GM12875 (cell line): ENCODE results near the gene PMEPA1.

Experiments used
- H3K4me3 ChIP-seq: one replicate; pipeline ENCODE4 v1.5.1; 2011; ENCODE audit warnings: low read depth, low read length, control low read depth
- TF ChIP-seq, protein P1 (sequence below): IDR thresholded peaks from 2 replicates; pipeline ENCODE4 v1.5.1; 2011; ENCODE audit warnings: low read depth, mild to moderate bottlenecking, control low read depth, inconsistent platforms, low read length, moderate library complexity, borderline replicate concordance; ENCODE audit not compliant: insufficient read depth

The PMEPA1 gene

DNA sequence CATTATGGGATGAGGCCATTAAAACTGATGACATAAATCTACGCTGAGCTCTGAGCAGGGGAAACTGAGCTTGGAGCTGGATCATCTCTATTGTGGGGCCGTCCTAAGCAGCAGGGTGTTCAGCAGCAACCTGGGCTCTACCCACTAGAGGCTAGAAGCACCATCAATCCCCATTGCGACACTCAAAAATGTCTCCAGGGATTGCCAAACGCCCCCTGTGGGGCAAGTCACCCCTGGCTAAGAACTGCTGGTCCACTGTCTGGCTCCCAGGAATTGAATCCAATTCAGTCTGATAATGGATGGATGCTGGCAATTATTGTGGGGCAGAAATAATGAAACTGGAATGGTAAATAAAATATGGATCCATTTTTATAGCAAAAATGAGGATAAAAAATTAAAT is 38.2 kb downstream of the PMEPA1 start:
- H3K4me3 ChIP-seq, result no peak overlapping the region
- TF ChIP-seq, protein P1, sequence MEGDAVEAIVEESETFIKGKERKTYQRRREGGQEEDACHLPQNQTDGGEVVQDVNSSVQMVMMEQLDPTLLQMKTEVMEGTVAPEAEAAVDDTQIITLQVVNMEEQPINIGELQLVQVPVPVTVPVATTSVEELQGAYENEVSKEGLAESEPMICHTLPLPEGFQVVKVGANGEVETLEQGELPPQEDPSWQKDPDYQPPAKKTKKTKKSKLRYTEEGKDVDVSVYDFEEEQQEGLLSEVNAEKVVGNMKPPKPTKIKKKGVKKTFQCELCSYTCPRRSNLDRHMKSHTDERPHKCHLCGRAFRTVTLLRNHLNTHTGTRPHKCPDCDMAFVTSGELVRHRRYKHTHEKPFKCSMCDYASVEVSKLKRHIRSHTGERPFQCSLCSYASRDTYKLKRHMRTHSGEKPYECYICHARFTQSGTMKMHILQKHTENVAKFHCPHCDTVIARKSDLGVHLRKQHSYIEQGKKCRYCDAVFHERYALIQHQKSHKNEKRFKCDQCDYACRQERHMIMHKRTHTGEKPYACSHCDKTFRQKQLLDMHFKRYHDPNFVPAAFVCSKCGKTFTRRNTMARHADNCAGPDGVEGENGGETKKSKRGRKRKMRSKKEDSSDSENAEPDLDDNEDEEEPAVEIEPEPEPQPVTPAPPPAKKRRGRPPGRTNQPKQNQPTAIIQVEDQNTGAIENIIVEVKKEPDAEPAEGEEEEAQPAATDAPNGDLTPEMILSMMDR, result no peak

DNA sequence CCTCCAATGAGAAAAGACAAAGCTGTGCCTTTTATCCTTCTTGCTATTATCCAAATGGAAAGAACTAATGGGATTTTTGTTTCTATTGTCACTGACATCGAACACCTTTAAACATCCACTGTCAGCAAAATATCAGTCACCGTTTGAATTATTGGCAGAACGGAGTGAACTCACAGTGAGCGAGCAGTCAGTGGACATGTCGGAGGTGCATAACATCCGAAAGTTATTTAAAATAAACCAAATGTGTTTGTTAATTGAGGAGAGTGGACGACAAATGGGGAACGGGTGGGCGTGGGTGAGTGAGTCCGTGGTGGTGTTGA is 38.8 kb downstream of the PMEPA1 start:
- TF ChIP-seq, protein P1, result no peak
- H3K4me3 ChIP-seq, result no peak overlapping the region

DNA sequence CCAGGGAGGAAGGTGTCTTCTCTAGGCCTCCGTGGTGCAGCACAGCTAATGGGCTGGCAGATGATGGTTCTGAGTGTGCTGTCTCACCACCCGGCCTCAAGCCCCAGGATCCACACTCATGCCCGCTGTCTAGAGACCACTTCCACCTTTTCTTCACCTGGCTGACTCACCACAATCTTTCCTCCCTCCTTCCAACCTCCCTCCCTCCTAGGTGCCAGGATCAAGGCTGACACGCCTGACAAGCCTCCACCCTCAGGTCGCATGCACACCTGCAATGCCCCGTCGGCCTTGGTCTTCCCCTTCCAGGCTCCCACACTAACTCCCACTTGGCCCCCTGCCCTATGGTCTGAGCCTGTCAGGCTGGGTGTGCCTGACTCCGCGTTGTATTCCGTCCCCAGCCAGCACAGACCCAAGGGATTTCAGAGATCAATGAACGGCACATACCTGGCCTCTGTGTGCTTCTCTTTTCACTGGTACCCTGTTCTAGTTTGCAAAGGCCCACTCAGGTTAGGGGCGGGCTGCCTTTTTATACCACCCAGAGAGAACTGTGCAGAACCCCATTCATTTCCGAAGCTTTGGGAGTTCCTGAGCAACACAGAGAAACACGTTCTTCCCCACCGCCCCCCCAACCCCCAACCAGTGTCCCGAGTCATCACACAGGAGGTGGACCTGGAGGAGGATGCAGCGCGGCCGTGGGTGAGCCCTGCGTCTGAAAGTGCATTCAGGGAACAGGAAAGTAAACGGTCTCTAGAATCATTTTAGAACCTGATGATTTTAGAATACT is 39.3 kb downstream of the PMEPA1 start:
- TF ChIP-seq, protein P1, result no peak
- no peak overlapping the region for H3K4me3 ChIP-seq

DNA sequence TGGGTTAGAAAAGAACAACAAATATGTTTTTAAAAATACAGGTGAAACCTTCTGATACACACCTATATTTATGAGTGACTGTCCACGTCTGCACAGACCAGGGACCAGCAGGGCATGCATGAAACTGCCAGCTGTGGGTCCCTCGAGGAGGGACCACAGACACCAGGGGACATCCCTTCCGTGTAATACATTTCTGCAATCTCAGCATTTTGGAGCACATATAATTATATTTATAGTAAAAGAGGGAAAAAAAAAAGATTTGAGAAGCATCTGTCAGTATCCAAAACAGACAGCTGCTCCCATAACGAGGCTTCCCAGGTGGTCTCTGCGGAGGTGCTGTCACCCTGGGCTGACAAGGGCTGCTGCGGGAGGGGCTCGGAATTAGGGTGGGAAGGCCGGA is 40.2 kb downstream of the PMEPA1 start:
- H3K4me3 ChIP-seq, result no peak overlapping the region
- TF ChIP-seq, protein P1, result no peak

DNA sequence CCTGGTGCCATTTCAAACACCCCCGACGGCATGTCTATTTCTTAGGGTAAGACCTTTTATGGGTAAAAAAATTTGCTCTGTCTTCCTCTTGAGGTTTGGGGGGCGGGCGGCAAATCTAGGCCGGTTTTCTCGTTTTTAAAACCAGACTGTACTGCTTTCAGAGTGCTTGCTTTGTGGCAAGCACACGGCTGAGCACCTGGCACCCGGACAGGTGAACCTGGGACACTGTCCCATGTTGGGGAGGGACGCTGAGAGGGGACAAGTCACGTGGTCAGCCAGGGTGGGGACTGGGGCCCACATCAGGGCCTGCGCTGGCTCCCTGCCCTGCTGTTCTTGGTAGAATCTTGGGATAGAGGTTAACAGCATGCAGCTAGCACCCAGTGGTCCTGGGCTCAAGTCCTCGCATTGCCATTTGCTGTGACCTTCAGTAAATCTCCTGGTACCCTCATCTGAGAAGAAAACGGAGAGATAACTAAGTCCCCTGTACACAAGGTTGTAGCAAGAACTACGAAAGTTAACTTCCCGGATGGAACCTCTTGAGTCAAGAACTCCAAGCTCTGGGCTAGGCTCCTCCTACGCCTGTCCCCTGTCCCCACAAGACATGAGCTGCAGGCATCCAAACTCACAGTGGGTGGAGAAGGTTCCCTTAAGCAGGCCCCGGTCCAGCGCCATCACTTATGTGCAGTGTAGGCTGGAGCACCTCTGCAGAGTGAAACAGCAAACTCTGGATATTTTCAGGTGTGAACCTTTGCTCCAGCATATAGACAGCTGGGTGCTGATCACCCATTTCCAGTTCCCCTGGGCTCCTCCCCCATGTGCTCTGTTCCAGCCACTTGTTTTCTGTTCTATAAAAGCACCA is 41.7 kb downstream of the PMEPA1 start:
- TF ChIP-seq, protein P1, result no peak
- no peak overlapping the region for H3K4me3 ChIP-seq

DNA sequence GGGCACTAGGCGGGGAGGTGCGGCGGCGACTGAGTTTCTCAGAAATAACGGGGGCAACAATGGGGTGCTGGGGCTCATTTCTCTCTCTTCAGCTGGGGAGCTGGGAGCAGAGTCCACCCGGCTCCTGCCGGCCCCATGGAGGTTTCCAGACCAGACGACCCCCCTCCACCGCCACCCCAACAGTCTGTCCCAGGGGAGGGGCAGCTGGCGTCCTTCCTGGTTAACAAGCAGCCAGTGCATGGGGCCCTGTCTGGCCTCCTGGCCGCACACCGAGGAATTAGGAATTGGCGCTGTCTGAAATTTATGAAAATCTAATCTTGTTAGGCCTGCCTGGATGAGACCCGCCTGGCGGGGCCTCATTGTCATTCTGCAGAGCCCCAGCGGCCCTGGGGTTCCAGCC is 42.4 kb downstream of the PMEPA1 start:
- no peak overlapping the region for H3K4me3 ChIP-seq
- TF ChIP-seq, protein P1, result no peak

DNA sequence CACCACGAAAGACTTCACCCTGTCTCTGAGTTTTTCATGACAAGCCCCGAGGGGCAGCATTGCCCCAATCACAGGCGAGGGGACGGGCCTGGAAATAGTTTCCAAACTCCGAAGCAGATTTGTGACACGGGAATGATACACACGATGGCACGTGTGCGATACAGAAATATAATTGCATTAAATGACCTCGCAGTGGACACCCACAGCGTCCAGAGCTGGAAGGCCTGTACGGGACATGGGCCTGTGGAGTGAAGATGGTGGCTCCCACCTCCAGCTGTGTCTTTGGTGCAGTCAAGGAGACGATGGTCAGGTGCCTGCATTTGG is 43.0 kb downstream of the PMEPA1 start:
- no peak overlapping the region for H3K4me3 ChIP-seq
- TF ChIP-seq, protein P1, result no peak
